ENCODE results near the gene USP35. TPM values are rescaled to one million over a fixed set of nuclear protein-coding genes. Genes with fewer than 3 reads are reported as not detected.

Gene USP35
- total and polyA plus RNA-seq, 9 donors, result 8.0 to 18.6 (median 9.7) TPM

DNA sequence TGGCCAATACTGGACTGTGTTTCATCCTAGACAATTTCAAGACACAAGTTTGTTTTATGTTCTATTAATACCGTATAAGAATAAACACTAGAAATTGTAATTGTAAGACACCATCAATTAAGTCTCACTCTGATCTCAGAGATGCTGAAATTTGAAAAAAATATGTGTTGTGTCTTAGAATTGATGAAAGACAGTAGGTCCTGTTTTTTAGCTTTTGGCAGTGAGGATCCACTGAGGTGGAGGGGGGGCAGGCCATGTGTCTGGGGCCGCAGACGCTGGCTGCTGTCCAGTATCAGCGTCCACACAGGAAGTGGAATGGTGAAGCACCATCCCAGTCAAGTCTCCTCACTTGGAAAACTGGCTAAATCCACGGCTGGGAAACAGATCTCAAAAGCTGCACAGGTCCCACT is 26.8 kb upstream of the USP35 start:
- DNase-seq, result peak; percentile 80 to 89 (median 84)
- Histone ChIP-seq H3K9me3 (no peaks in the 10 kb centered on the region), H3K4me3 (no peak overlapping the region), H3K27me3 (no peaks in the 10 kb centered on the region), H3K4me1 (ENCODE audit: insufficient read depth) (peaks cover 50% of the 10 kb centered on the region), H3K27ac (peak overlapping the region in 1 of 2 donors; percentile 69), H3K36me3 (no peaks in the 10 kb centered on the region)
- intact Hi-C loops (cut with DNase I), result loop anchor here in 2 of 4 donors (10.0 kb wide), 1 partner anchor 253 kb away; the partner anchor contains the start of gene GAB2 (in 2 of the 2)
- WGBS, 3 donors, result 2 to 9% (median 8%) methylated on average over 5 of the region's 5 CpGs
- TF ChIP-seq EP300 (IDR thresholded peaks at IDR 0.05) (no peak), CTCF (IDR thresholded peaks at IDR 0.05) (no peak), POLR2A (IDR thresholded peaks at IDR 0.05) (no peak)

DNA sequence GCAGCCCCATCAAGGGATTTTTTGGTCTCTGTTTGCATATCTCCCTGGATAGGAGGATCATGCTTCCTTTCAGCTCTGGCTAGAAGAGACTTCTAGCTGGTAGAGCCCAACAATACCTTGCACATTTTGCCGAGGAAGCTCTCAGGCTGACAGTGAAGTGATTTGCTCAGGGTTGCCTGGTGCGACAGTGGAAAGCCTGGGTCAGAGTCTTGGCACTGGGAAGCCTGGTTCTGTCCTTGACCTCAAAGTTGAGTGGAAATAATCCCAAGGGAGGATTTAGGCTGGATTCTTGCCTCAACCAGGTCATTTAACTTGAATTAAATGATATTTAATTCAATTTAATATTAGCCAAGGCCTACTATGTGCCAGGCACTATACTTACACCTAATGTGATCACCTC is 24.9 kb upstream of the USP35 start:
- no peak for TF ChIP-seq CTCF (IDR thresholded peaks at IDR 0.05)
- no peak for TF ChIP-seq POLR2A (IDR thresholded peaks at IDR 0.05)
- no peak for TF ChIP-seq EP300 (IDR thresholded peaks at IDR 0.05)
- peaks cover 59% of the 10 kb centered on the region for H3K4me1 ChIP-seq (ENCODE audit: insufficient read depth)
- peak overlapping the region; percentile 16 to 69 for H3K27ac ChIP-seq
- H3K4me3 ChIP-seq, result no peak overlapping the region
- H3K36me3 ChIP-seq, result no peaks in the 10 kb centered on the region
- peak in 3 of 5 donors; percentile 41 to 53 (median 46) for DNase-seq
- intact Hi-C loops (cut with DNase I), result loop anchor here in 2 of 4 donors (10.0 kb wide), 1 partner anchor 251 kb away; the partner anchor contains the start of gene GAB2 (in 2 of the 2)
- no peaks in the 10 kb centered on the region for H3K9me3 ChIP-seq
- WGBS, 3 donors, result 3 to 5% (median 3%) methylated on average over 2 of the region's 2 CpGs
- no peaks in the 10 kb centered on the region for H3K27me3 ChIP-seq

- H3K27ac ChIP-seq, result peak overlapping the region; percentile 16 to 69
These were observed 24.2 kb upstream of the USP35 start for GRCh38 chr11:78164471-78164870.

DNA sequence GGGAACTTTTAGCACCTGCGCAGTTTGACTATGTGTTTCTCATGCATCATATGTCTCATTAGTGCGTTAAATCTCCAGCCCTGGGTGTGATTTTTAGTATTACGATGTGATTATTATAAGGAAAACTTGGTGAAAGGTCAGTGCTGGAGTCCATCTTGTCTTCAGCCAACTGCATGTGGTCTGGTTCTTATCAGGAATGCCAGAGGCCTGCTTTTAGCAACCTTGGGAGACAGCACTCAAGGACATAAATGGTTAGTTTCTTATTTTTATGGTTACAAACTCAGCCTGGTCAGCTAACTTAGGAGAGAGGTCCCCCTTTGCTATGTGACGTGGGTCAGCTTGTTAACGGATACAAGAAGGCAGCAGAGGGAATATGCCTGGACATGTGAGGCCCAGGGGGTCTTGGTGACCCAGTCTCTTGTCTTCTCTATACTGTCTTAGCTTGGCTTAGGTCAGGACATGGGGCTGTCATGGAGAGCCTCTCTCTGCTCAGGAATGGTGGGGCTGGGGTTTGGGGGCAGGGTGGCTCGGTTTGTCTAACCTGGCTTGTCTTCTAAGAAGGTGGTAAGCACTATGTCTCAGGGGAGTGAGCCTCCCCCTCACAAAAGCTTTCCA is 21.8 kb upstream of the USP35 start:
- Histone ChIP-seq H3K9me3 (no peaks in the 10 kb centered on the region), H3K4me1 (ENCODE audit: insufficient read depth) (peaks cover 49% of the 10 kb centered on the region), H3K27ac (peak overlapping the region; percentile 73 to 81), H3K36me3 (no peaks in the 10 kb centered on the region), H3K4me3 (no peak overlapping the region), H3K27me3 (no peaks in the 10 kb centered on the region)
- DNase-seq, result peak in 2 of 5 donors; percentile 22 to 24
- intact Hi-C loops (cut with DNase I), result loop anchor here in 2 of 4 donors (10.0 kb wide), 1 partner anchor 248 kb away; the partner anchor contains the start of gene GAB2 (in 2 of the 2)
- 45 to 61% (median 54%) methylated on average over 6 of the region's 6 CpGs for WGBS, 3 donors
- TF ChIP-seq POLR2A (IDR thresholded peaks at IDR 0.05), result no peak
- TF ChIP-seq EP300 (IDR thresholded peaks at IDR 0.05), result no peak

More at GRCh38 chr11:78164471-78164870, 24.2 kb upstream of the USP35 start:
- no peaks in the 10 kb centered on the region for H3K9me3 ChIP-seq
- DNase-seq, result peak in 1 of 5 donors; percentile 18
- intact Hi-C loops (cut with DNase I), result loop anchor here in 2 of 4 donors (10.0 kb wide), 1 partner anchor 250 kb away; the partner anchor contains the start of gene GAB2 (in 2 of the 2)
- no peaks in the 10 kb centered on the region for H3K27me3 ChIP-seq
- H3K4me3 ChIP-seq, result no peak overlapping the region
- H3K36me3 ChIP-seq, result no peaks in the 10 kb centered on the region
- TF ChIP-seq EP300 (IDR thresholded peaks at IDR 0.05), result no peak
- TF ChIP-seq CTCF (IDR thresholded peaks at IDR 0.05), result no peak
- TF ChIP-seq POLR2A (IDR thresholded peaks at IDR 0.05), result no peak
- WGBS, 3 donors, result 90 to 98% (median 95%) methylated on average over 2 of the region's 2 CpGs
- peaks cover 62% of the 10 kb centered on the region for H3K4me1 ChIP-seq (ENCODE audit: insufficient read depth)
